ENCODE measurements around the gene C3orf18. TPM values are rescaled to one million over a fixed set of nuclear protein-coding genes. Genes with fewer than 3 reads are reported as not detected.

The C3orf18 gene
- total RNA-seq, 1 experiment from 2014 or later = 7.1 TPM

DNA sequence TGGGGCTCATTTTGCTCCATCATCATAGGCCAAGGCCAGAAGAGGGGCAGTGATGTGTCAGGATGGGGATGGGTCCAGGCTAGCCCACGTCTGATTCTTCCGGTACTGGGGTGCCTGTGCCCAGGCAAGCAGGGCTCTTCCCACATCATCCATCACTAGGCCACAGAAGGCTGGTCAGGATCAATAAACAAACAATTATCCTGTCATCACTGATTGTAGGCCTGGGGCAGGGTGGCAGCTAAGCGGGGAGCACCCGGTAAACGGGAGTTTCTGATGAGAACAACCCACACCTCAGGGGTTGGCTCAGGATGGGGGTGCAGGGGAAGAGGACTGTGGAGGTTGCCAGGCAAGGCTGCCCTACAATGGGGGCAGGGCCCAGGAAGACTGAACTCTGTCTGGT, 46.0 kb downstream of the C3orf18 start:
- Histone ChIP-seq H3K4me2 (ENCODE audit: insufficient read depth, insufficient read length, low read length) (no peak overlapping the region), H3K9ac (ENCODE audit: extremely low read depth, insufficient read length, low read length) (no peak overlapping the region), H3K9me3 (ENCODE audit: control insufficient read depth, low read depth, low read length) (no peaks in the 10 kb centered on the region), H3K4me1 (ENCODE audit: insufficient read depth, low read length) (peaks cover 17% of the 10 kb centered on the region; the same call in 1 of the 2 replicates), H3K27ac (ENCODE audit: insufficient read length, low read depth, low read length) (no peak overlapping the region), H2AK5ac (ENCODE audit: insufficient read length, low read length) (no peak overlapping the region), H2BK12ac (ENCODE audit: insufficient read length, low read depth, low read length) (no peak overlapping the region), H3K79me2 (ENCODE audit: insufficient read depth, low read length) (no peaks in the 10 kb centered on the region), H4K91ac (ENCODE audit: insufficient read length, low read depth, low read length) (no peak overlapping the region), H3K23me2 (ENCODE audit: insufficient read length, low read depth, low read length, poor library complexity, severe bottlenecking) (peaks cover 1% of the 10 kb centered on the region), H3K79me1 (ENCODE audit: insufficient read depth, low read depth, low read length, poor library complexity, severe bottlenecking) (no peaks in the 10 kb centered on the region), H2BK15ac (ENCODE audit: low read depth, low read length) (no peak overlapping the region), H4K8ac (replicated peaks; ENCODE audit: insufficient read length, low read depth, low read length) (no peak overlapping the region), H2BK120ac (ENCODE audit: low read depth, low read length, poor library complexity, severe bottlenecking) (no peak overlapping the region), H2AFZ (ENCODE audit: low read length) (no peak overlapping the region), H3K56ac (ENCODE audit: insufficient read length, low read depth, low read length) (no peak overlapping the region), H3K27me3 (ENCODE audit: insufficient read depth, low read length) (no peaks in the 10 kb centered on the region), H3T11ph (ENCODE audit: low read length) (no peak overlapping the region), H3K14ac (ENCODE audit: insufficient read depth, low read length) (no peak overlapping the region), H3K23ac (ENCODE audit: insufficient read length, low read depth, low read length) (no peak overlapping the region), H2BK5ac (ENCODE audit: insufficient read length, low read length) (no peak overlapping the region), H3K18ac (ENCODE audit: insufficient read length, low read depth, low read length) (no peak overlapping the region), H4K5ac (ENCODE audit: insufficient read length, low read depth, low read length) (no peak overlapping the region), H2BK20ac (ENCODE audit: low read depth, low read length, poor library complexity, severe bottlenecking) (no peak overlapping the region), H3K4ac (ENCODE audit: low read depth, low read length) (no peak overlapping the region), H4K20me1 (ENCODE audit: control insufficient read depth, insufficient read depth, insufficient read length) (peaks cover 2% of the 10 kb centered on the region)
- Mint-ChIP-seq H3K27ac (peak overlapping the region in 1 of 3 experiments; percentile 70; a peak in 1 of 7 replicates), H3K4me3 (no peak overlapping the region), H3K27me3 (ENCODE audit: low read depth) (no peaks in the 10 kb centered on the region; the same call in 1 of the 2 replicates), H3K9me3 (no peaks in the 10 kb centered on the region), H3K36me3 (ENCODE audit: insufficient read depth in 1 of 3, low read depth in 3 of 3) (no peaks in the 10 kb centered on the region), H3K4me1 (peaks cover 85 to 88% of the 10 kb centered on the region in 2 experiments)
- TF ChIP-seq, protein P1, sequence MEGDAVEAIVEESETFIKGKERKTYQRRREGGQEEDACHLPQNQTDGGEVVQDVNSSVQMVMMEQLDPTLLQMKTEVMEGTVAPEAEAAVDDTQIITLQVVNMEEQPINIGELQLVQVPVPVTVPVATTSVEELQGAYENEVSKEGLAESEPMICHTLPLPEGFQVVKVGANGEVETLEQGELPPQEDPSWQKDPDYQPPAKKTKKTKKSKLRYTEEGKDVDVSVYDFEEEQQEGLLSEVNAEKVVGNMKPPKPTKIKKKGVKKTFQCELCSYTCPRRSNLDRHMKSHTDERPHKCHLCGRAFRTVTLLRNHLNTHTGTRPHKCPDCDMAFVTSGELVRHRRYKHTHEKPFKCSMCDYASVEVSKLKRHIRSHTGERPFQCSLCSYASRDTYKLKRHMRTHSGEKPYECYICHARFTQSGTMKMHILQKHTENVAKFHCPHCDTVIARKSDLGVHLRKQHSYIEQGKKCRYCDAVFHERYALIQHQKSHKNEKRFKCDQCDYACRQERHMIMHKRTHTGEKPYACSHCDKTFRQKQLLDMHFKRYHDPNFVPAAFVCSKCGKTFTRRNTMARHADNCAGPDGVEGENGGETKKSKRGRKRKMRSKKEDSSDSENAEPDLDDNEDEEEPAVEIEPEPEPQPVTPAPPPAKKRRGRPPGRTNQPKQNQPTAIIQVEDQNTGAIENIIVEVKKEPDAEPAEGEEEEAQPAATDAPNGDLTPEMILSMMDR (conservative IDR thresholded peaks at IDR 0.05) = no peak
- DNase-seq = no peak
- WGBS (ENCODE audit: extremely low coverage, insufficient read length, low lambda C conversion rate) = no CpG with 5 or more reads among the region's 5 CpGs

All from H9 (cell line).